ENCODE data around the gene PACSIN3.

Gene PACSIN3

DNA sequence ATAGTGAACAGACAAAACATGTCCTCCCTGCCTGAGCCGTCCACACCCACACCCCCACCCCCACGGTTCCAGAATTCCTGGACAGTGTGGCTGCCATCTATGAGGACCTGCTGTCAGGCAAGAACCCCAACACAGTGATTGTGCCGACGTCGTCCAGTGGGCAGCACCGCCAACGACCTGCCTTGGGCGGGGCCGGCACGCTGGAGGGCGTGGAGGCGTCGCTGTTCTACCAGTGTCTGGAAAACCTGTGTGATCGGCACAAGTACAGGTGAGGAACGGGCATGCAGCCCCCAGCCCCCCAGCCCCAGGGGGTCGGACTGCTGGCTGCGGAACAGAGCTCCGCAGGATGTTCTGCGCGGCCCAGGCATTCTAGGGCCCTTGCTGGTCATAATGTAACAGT lies 29.3 kb downstream of the PACSIN3 start:
- H3K4me3 ChIP-seq (ENCODE audit: low read depth, low read length), result no peak overlapping the region
- TF ChIP-seq, protein P1, sequence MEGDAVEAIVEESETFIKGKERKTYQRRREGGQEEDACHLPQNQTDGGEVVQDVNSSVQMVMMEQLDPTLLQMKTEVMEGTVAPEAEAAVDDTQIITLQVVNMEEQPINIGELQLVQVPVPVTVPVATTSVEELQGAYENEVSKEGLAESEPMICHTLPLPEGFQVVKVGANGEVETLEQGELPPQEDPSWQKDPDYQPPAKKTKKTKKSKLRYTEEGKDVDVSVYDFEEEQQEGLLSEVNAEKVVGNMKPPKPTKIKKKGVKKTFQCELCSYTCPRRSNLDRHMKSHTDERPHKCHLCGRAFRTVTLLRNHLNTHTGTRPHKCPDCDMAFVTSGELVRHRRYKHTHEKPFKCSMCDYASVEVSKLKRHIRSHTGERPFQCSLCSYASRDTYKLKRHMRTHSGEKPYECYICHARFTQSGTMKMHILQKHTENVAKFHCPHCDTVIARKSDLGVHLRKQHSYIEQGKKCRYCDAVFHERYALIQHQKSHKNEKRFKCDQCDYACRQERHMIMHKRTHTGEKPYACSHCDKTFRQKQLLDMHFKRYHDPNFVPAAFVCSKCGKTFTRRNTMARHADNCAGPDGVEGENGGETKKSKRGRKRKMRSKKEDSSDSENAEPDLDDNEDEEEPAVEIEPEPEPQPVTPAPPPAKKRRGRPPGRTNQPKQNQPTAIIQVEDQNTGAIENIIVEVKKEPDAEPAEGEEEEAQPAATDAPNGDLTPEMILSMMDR (IDR thresholded peaks at IDR 0.05; ENCODE audit: low read depth, low read length), result no peak

DNA sequence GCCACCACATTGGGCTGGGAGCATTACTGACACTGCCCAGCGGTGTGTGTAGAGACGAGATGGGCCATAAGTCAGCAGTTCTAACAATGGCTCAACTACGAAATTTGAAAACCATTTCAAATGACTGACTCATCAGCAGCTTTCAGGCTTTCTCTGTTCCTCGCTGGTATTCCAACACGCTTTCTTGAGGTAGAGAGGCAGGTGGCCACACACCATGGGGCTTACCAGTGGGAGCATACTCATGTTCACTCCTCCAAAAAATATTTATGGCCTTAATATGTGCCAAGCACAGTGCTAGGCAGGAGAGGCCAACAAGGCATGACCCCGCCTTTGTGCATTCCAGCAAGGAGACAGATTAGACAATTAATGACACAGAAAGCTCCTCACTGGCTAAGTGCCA lies 29.9 kb downstream of the PACSIN3 start:
- H3K4me3 ChIP-seq (ENCODE audit: low read depth, low read length), result no peak overlapping the region
- TF ChIP-seq, protein P1 (IDR thresholded peaks at IDR 0.05; ENCODE audit: low read depth, low read length), result no peak

DNA sequence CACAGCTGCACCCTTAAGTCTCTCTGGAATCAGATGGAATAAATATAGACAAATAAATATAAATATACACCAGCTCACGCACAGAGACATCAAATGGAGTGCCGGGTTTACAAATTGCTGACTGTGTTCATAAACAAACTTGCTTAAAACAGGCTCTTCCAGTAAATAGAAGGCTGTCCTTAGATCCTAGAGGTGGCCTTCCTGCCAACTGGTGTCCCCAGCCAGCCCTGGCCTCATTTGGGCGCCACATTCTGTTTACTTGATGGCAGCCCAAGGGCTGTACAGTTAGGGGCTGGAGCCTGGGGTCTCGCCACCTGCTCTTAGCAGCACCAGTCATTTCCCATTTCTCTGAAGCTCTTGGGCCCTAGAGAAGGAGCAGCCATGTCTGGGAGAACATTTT lies 30.4 kb downstream of the PACSIN3 start:
- TF ChIP-seq, protein P1 (IDR thresholded peaks at IDR 0.05; ENCODE audit: low read depth, low read length), result no peak
- no peak overlapping the region for H3K4me3 ChIP-seq (ENCODE audit: low read depth, low read length)

DNA sequence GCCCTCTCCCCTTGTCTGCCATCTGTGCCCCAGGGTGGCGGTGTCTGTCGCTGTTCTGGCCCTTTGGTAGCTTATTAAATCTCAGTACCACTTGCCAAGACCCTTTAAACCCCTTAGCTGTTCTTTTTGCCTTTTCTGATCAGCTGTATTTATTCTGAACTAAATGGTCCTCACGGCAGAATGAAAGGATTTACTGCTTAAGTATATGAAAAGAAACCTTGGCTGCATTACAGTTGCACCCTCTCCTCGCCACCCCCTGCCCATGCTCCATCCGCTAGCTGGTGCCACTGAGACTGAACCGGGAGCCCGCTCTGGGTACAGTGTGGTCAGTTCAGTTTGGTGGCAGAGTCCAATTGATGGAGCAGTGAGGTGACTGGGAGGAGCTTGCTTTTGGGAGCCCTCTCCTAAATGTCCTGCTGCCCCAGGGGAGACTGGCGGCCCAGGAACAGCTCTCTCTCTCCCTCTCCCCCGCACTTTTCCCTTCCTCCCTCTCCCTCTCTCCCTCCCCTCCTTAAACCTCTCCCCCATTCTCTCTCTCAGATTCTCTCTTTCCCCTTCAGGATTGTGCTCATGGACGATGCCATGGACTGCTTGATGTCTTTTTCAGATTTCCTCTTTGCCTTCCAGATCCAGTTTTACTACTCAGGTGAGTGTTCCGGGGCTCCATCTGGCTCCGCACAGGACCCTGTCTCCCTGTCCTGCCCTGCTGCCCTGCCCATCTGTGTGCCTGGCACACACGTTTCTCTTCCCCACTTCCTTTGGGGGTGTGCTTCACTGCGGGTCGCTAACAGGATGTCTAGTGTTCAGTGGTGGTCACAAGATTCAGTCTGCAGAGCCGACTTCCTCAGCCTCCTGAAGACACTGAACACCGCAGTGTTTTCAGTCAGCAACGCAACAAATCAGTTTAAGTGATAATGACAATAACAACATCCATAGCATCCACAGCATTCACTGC lies 31.3 kb downstream of the PACSIN3 start:
- TF ChIP-seq, protein P1 (IDR thresholded peaks at IDR 0.05; ENCODE audit: low read depth, low read length), result no peak
- H3K4me3 ChIP-seq (ENCODE audit: low read depth, low read length), result no peak overlapping the region

DNA sequence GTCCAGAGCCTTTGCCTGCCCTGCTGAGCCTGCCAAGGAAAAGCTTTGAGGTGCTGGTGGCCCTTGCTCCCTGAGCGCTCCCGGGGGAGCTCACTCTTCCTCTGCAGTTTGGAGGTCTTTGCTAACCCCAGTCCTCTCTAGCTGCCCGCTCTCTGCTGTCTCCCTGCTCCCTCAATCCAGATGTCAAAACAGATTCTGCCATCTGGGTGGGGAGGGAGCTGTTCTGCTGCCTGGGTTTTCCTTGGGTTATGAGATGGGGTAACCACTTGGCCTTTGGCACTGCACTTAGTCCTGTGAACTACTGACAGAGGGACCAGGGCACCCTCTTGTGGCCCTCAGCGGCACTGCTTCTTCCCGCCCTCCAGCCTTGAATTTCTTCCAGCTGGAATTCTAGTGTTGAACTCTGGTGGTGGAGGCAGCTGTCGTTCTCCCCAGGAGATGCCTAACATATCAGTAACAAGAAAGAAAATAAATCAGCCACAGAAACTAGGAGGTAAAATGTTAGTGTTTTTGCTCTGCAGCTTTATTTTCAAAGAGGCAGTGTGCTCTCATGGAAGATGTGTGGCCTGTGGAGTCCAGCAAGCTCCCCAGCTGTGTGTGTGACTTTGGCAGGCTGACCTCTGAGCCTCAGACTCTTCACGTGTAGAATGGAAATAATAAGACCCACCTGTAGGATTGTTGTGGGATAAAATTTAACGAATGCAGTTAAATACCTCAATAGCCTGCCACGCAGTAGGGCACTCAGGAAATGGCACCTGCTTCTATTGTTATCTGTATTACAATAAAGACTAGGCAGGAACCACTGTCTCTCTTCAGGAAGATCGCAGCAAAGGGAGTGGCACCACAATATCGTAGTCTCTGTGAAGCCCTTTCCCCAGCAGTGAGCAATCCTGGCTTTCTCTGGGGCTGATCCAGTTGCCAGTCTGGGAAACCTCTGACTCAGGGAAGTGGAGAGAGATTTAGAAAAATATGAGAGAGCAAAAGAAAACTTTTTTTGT lies 33.0 kb downstream of the PACSIN3 start:
- TF ChIP-seq, protein P1 (IDR thresholded peaks at IDR 0.05; ENCODE audit: low read depth, low read length), result peak; percentile 99
- H3K4me3 ChIP-seq (ENCODE audit: low read depth, low read length), result no peak overlapping the region

DNA sequence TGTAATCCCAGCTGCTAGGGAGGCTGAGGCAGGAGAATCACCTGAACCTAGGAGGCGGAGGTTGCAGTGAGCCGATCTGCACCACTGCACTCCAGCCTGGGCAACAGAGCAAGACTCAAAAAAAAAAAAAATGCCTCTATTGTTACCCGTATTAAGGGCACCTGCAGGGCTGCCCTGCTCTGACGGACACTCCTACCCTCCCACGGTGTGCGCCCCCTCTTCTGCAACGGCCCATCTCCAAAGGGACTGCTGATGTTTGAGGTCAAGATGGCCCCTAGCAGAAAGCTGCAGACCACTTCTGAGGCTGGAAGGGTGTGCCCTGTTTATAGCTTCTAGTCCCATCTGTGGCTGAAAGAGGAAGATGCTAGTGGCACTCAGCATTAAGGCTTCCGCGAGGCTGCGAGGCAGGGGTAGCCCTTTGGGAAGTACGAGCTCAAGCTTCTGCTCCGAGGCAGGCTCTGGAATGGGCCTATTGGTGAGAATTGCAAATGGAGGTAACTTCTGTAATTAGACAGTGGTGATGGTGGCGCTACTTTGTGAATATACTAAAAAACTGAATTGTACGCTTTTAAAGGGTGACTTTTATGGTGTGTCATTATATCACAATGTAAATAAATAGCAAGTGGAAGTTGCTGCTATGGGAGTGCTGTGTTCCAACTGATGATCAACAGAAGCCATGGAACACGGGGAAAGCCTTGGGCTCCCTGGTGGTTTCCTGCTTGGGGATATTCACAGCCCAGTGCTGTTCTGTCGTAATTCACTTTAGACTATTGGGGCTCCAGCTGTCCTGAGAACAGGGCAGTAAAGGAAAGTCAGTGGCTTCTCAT lies 33.9 kb downstream of the PACSIN3 start:
- TF ChIP-seq, protein P1 (IDR thresholded peaks at IDR 0.05; ENCODE audit: low read depth, low read length), result no peak

More for the DNA sequence above, 33.9 kb downstream of the PACSIN3 start:
- H3K4me3 ChIP-seq (ENCODE audit: low read depth, low read length), result no peak overlapping the region

Measured in WI38 (cell line).